HCT116 (cell line): ENCODE data around the gene TBC1D1. TPM values are rescaled to one million over a fixed set of nuclear protein-coding genes. Genes with fewer than 3 reads are reported as not detected.

Source experiments
- ATAC-seq: fragments of 200-7000 bp; cut with Tn5 transposase; 2 replicates; pipeline ENCODE4 v1.9.1; 2020; ENCODE audit warnings: mild to moderate bottlenecking, moderate library complexity
- BruUV-seq: library from RNA; stranded (reverse); fragments of 400-500 nt; replicated peaks from 2 replicates; lab custom pipeline; 2021; lab: Mats Ljungman, UMichigan
- CTCF ChIA-PET: fragments of 300-600 bp; sonication (Branson Sonifier 250); formaldehyde crosslinking; loops from one replicate; lab custom pipeline; 2021; ENCODE audit warnings: antibody characterized with exemption; lab: Charles Lee
- POLR2A ChIA-PET: fragments of 300-600, 350-600 bp; sonication (Branson Sonifier 250); formaldehyde crosslinking; loops from one replicate; lab custom pipeline; 2021; ENCODE audit warnings: antibody characterized with exemption; lab: Charles Lee
- RAD21 ChIA-PET, 2 experiments: fragments of 300-600 bp; sonication (Branson Sonifier 250); formaldehyde crosslinking; loops; one replicate each; lab custom pipeline; 2023; ENCODE audit warnings: low total read pairs in 2 of 2; ENCODE audit not compliant: uncharacterized antibody in 2 of 2, unreplicated experiment in 2 of 2, low non-redundant PET in 1 of 2; lab: Charles Lee
- DNase-seq: peaks from one replicate; pipeline ENCODE4 v3.0.0-alpha.2; 2010; ENCODE audit warnings: low read depth, low spot score
- H2AFZ ChIP-seq: fragments of 200-600 bp; shearing (Covaris generic), sonication (generic); 2 replicates; pipeline ENCODE4 v1.6.1; 2017; ENCODE audit warnings: low read depth, mixed run types, mixed read lengths, antibody characterized with exemption, low read length; ENCODE audit not compliant: poor library complexity, severe bottlenecking
- H3K27ac ChIP-seq: 2 replicates; pipeline ENCODE4 v1.5.1; 2012; ENCODE audit warnings: low read depth, low read length
- H3K27me3 ChIP-seq: fragments of 200-600 bp; sonication (generic); 2 replicates; pipeline ENCODE4 v1.6.1; 2016; ENCODE audit warnings: mixed run types, low read length, mixed read lengths; ENCODE audit not compliant: insufficient read depth
- H3K36me3 ChIP-seq, 2 experiments: fragments of 200-500 bp in 1 of 2; fragments of 200-600 bp in 1 of 2; sonication (Bioruptor generic) in 1 of 2; sonication (generic) in 1 of 2; 2 replicates each; pipeline versions ENCODE4 v1.5.1 to v1.6.1; 2014 to 2016; ENCODE audit warnings: low read length in 2 of 2, inconsistent platforms in 1 of 2, mixed read lengths in 1 of 2, mixed run types in 1 of 2; ENCODE audit not compliant: insufficient read depth in 2 of 2, control insufficient read depth in 1 of 2
- H3K4me1 ChIP-seq, 2 experiments: fragments of 200-600 bp in 1 of 2; sonication (generic) in 1 of 2; 2 replicates each; pipeline versions ENCODE4 v1.5.1 to v1.6.1; 2012 to 2017; ENCODE audit warnings: low read length in 2 of 2, inconsistent platforms in 1 of 2, mild to moderate bottlenecking in 1 of 2, mixed read lengths in 1 of 2, mixed run types in 1 of 2, moderate library complexity in 1 of 2; ENCODE audit not compliant: insufficient read depth in 2 of 2, control insufficient read depth in 1 of 2
- H3K4me2 ChIP-seq: fragments of 200-600 bp; sonication (generic); 2 replicates; pipeline ENCODE4 v1.6.1; 2017; ENCODE audit warnings: mixed run types, low read length, mixed read lengths
- H3K4me3 ChIP-seq, 2 experiments: fragments of 200-600 bp in 1 of 2; sonication (generic) in 1 of 2; replicated peaks in 1 of 2; 2 replicates each; pipeline ENCODE4 v1.5.1; 2011 to 2016; ENCODE audit warnings: low read length in 2 of 2, control low read depth in 1 of 2, low read depth in 1 of 2, mild to moderate bottlenecking in 1 of 2, mixed read lengths in 1 of 2, mixed run types in 1 of 2
- H3K79me2 ChIP-seq: fragments of 200-600 bp; sonication (generic); 2 replicates; pipeline ENCODE4 v1.6.1; 2017; ENCODE audit warnings: mild to moderate bottlenecking, mixed run types, low read length, moderate library complexity, mixed read lengths; ENCODE audit not compliant: insufficient read depth
- H3K9ac ChIP-seq: fragments of 200-600 bp; sonication (generic); 2 replicates; pipeline ENCODE4 v1.6.1; 2016; ENCODE audit warnings: low read length, mixed read lengths
- H3K9me2 ChIP-seq: fragments of 200-600 bp; sonication (generic), shearing (Covaris generic); 2 replicates; pipeline ENCODE4 v1.6.1; 2017; ENCODE audit warnings: mixed run types, mild to moderate bottlenecking, moderate library complexity; ENCODE audit not compliant: insufficient read depth
- H3K9me3 ChIP-seq, 2 experiments: fragments of 200-500 bp in 1 of 2; fragments of 200-600 bp in 1 of 2; sonication (Bioruptor generic) in 1 of 2; sonication (generic) in 1 of 2; 2 replicates each; pipeline ENCODE4 v1.6.1; 2014 to 2017; ENCODE audit warnings: low read length in 2 of 2, mixed read lengths in 2 of 2, inconsistent platforms in 1 of 2, low read depth in 1 of 2, mild to moderate bottlenecking in 1 of 2, mixed run types in 1 of 2, moderate library complexity in 1 of 2; ENCODE audit not compliant: control insufficient read depth in 1 of 2, insufficient read depth in 1 of 2
- H4K20me1 ChIP-seq: fragments of 200-600 bp; sonication (generic), shearing (Covaris generic); 2 replicates; pipeline ENCODE4 v1.6.1; 2017; ENCODE audit warnings: mixed run types, mild to moderate bottlenecking, moderate library complexity; ENCODE audit not compliant: insufficient read depth
- EGR1 ChIP-seq: IDR thresholded peaks from 2 replicates; pipeline ENCODE4 v1.6.1; 2012; ENCODE audit warnings: low read depth
- EZH2 ChIP-seq: fragments of 200-600 bp; sonication (generic); IDR thresholded peaks from 2 replicates; pipeline ENCODE4 v1.6.1; 2017; ENCODE audit warnings: antibody characterized with exemption, mixed run types
- EZH2phosphoT487 ChIP-seq: fragments of 200-600 bp; IDR thresholded peaks from 2 replicates; pipeline ENCODE4 v1.6.1; 2018; ENCODE audit warnings: antibody characterized with exemption, borderline replicate concordance
- FOSL1 ChIP-seq: IDR thresholded peaks from 2 replicates; pipeline ENCODE4 v1.6.1; 2012; ENCODE audit warnings: low read depth
- JUND ChIP-seq: IDR thresholded peaks from 2 replicates; pipeline ENCODE4 v1.6.1; 2012
- MAX ChIP-seq: IDR thresholded peaks from 2 replicates; pipeline ENCODE4 v1.6.1; 2012
- POLR2AphosphoS5 ChIP-seq: IDR thresholded peaks from 2 replicates; pipeline ENCODE4 v1.6.1; 2011; ENCODE audit warnings: mild to moderate bottlenecking, low read depth, low read length, moderate library complexity
- RAD21 ChIP-seq: IDR thresholded peaks from 2 replicates; pipeline ENCODE4 v1.6.1; 2012; ENCODE audit warnings: low read depth, mild to moderate bottlenecking
- SRF ChIP-seq: IDR thresholded peaks from 2 replicates; pipeline ENCODE4 v1.6.1; 2012; ENCODE audit warnings: low read depth
- YY1 ChIP-seq: IDR thresholded peaks from 2 replicates; pipeline ENCODE4 v1.6.1; 2011; ENCODE audit warnings: low read length, low read depth, moderate library complexity, mild to moderate bottlenecking; ENCODE audit not compliant: insufficient replicate concordance; ENCODE audit errors: extremely low read depth
- ZBTB33 ChIP-seq: IDR thresholded peaks from 2 replicates; pipeline ENCODE4 v1.6.1; 2011; ENCODE audit warnings: mild to moderate bottlenecking, low read length, moderate library complexity; ENCODE audit not compliant: insufficient replicate concordance; ENCODE audit errors: extremely low read depth
- ZFX ChIP-seq: fragments of 450-650 bp; IDR thresholded peaks from 2 replicates; pipeline ENCODE4 v1.6.1; 2017
- ZNF274 ChIP-seq: fragments of 200-500 bp; sonication (Bioruptor generic); IDR thresholded peaks from 2 replicates; pipeline ENCODE4 v1.6.1; 2014; ENCODE audit warnings: mild to moderate bottlenecking, low read depth, low read length, inconsistent platforms
- intact Hi-C: fragments of 100-400 bp; cut with micrococcal nuclease; formaldehyde crosslinking; loops from 2 replicates; pipeline ENCODE4 v1.10.0; 2022
- total RNA-seq: library from RNA; stranded (reverse); gene quantifications from one replicate; pipeline ENCODE4 v1.2.1, GENCODE V29; 2021; ENCODE audit not compliant: unreplicated experiment
- TF ChIP-seq, protein P1 (sequence below), 3 experiments: fragments of 200-600 bp in 1 of 3; sonication (generic) in 1 of 3; IDR thresholded peaks in 2 of 3; conservative IDR thresholded peaks in 1 of 3; 2 replicates each; pipeline ENCODE4 v1.5.1; 2012 to 2017; ENCODE audit warnings: low read depth in 2 of 3, low read length in 2 of 3, antibody characterized with exemption in 1 of 3, borderline replicate concordance in 1 of 3, control low read depth in 1 of 3, mild to moderate bottlenecking in 1 of 3, mixed read lengths in 1 of 3, mixed run types in 1 of 3, moderate library complexity in 1 of 3; ENCODE audit not compliant: insufficient read depth in 1 of 3

The TBC1D1 gene
- total RNA-seq, 1 experiment from 2014 or later = 82.7 TPM

DNA sequence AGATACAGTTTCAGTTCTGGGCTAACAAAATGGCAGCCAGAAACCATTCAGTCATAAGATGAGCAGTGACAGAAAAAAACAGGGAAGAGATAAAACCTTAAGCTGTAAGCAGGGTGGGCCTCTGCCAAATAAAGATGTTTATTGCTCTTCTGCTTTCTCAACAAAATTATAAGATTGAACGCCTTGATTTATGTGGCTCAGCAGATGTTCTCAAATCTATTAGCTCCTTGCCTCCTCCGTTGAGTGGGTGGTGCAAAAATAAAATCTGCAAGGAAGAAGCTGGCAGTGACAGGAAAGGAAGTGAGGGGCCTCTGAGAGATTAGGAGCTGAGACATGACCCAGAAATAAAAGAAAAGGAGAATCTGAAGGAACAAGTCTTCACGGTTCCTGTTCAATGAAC lies 275.9 kb downstream of the TBC1D1 start (continued):
- TF ChIP-seq SRF (no peak), ZFX (no peak), EZH2 (no peak), ZNF274 (no peak), EGR1 (no peak), FOSL1 (no peak)

DNA sequence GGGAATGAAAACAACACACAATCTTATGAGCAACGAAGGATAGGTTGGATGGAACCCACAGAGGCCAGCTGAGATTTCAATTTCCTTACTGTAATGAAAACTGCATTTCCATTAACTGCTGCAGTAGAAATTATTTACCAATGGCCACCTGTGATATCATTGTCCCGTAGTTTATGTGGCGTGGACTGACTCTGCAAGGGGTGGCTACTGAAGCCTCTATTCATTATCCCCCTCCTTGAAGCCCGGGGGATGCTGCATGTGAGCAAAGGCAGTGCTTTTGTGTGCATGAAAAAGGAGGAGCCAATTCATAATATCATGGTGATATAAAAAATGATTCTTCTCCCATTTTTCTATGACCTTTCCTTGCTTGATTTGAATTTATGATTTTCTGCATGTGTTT lies 277.1 kb downstream of the TBC1D1 start:
- no peaks in the 10 kb centered on the region for H3K27me3 ChIP-seq
- no peak overlapping the region for H3K4me2 ChIP-seq
- no peaks in the 10 kb centered on the region for H4K20me1 ChIP-seq
- BruUV-seq = no TSS peak
- intact Hi-C loops = loop anchor here (2.0 to 10.0 kb wide), 3 partner anchors 105 to 687 kb away; partner anchors contain the start of gene TLR6
- ChIA-PET RAD21 (no interaction called here), POLR2A (no interaction called here), CTCF (interaction anchor here (1.0 kb wide), 1 partner anchor 12 kb away, joined by 4 read pairs; no protein-coding TSS in a partner anchor)
- H3K9ac ChIP-seq = no peak overlapping the region
- H3K9me3 ChIP-seq = peaks cover 0 to 4% of the 10 kb centered on the region in 2 experiments; a peak in 1 of 4 replicates
- no peak for DNase-seq
- ATAC-seq = no peak
- H2AFZ ChIP-seq = no peak overlapping the region
- H3K79me2 ChIP-seq = no peaks in the 10 kb centered on the region
- H3K36me3 ChIP-seq = no peaks in the 10 kb centered on the region
- no peak overlapping the region for H3K4me3 ChIP-seq
- peaks cover 7 to 18% of the 10 kb centered on the region in 2 experiments for H3K4me1 ChIP-seq
- no peak overlapping the region for H3K27ac ChIP-seq
- H3K9me2 ChIP-seq = no peaks in the 10 kb centered on the region
- TF ChIP-seq SRF = no peak
- no peak for TF ChIP-seq RAD21
- no peak for TF ChIP-seq ZBTB33
- no peak for TF ChIP-seq JUND
- TF ChIP-seq EZH2 = no peak
- TF ChIP-seq EZH2phosphoT487 = no peak
- TF ChIP-seq, protein P1, sequence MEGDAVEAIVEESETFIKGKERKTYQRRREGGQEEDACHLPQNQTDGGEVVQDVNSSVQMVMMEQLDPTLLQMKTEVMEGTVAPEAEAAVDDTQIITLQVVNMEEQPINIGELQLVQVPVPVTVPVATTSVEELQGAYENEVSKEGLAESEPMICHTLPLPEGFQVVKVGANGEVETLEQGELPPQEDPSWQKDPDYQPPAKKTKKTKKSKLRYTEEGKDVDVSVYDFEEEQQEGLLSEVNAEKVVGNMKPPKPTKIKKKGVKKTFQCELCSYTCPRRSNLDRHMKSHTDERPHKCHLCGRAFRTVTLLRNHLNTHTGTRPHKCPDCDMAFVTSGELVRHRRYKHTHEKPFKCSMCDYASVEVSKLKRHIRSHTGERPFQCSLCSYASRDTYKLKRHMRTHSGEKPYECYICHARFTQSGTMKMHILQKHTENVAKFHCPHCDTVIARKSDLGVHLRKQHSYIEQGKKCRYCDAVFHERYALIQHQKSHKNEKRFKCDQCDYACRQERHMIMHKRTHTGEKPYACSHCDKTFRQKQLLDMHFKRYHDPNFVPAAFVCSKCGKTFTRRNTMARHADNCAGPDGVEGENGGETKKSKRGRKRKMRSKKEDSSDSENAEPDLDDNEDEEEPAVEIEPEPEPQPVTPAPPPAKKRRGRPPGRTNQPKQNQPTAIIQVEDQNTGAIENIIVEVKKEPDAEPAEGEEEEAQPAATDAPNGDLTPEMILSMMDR (IDR thresholded peaks at IDR 0.05 in 2 of 3, conservative IDR thresholded peaks at IDR 0.05 in 1 of 3; ENCODE audit: borderline replicate concordance in 1 of 3, insufficient read depth in 1 of 3, low read depth in 2 of 3, low read length in 2 of 3) = no peak
- no peak for TF ChIP-seq POLR2AphosphoS5
- TF ChIP-seq EGR1 = no peak
- TF ChIP-seq YY1 = no peak
- TF ChIP-seq MAX = no peak
